ENCODE data around the gene EVX2. TPM values are rescaled to one million over a fixed set of nuclear protein-coding genes. Genes with fewer than 3 reads are reported as not detected.

The EVX2 gene
- total and polyA plus RNA-seq, 2 of the 13 experiments (the other 11 are each of a cell fraction or from before 2014, with no cell fraction given) = not detected

- TF ChIP-seq ZNF512B (CRISPR knock-in tag; IDR thresholded peaks at IDR 0.05; ENCODE audit: borderline replicate concordance) (peak; percentile 72; the same call in 1 of the 2 replicates), FOXP1 (IDR thresholded peaks at IDR 0.05) (no peak), FOXP1 (CRISPR knock-in tag; IDR thresholded peaks at IDR 0.05) (no peak), ZNF251 (CRISPR knock-in tag; IDR thresholded peaks at IDR 0.05) (no peak), MEIS1 (CRISPR knock-in tag; IDR thresholded peaks at IDR 0.05; ENCODE audit: borderline replicate concordance) (peak; percentile 33; the same call in 1 of the 2 replicates), ISL2 (CRISPR knock-in tag; IDR thresholded peaks at IDR 0.05) (peak; percentile 40; the same call in 1 of the 2 replicates), NFKB2 (CRISPR knock-in tag; IDR thresholded peaks at IDR 0.05; ENCODE audit: borderline replicate concordance) (peak; percentile 38; the same call in 1 of the 2 replicates), JUNB (CRISPR knock-in tag; IDR thresholded peaks at IDR 0.05; ENCODE audit: borderline replicate concordance) (no peak), ZHX1 (CRISPR knock-in tag; IDR thresholded peaks at IDR 0.05; ENCODE audit: low read depth) (no peak), ZBTB37 (CRISPR knock-in tag; IDR thresholded peaks at IDR 0.05) (no peak), ZNF207 (IDR thresholded peaks at IDR 0.05; ENCODE audit: borderline replicate concordance) (no peak), NR2F2 (IDR thresholded peaks at IDR 0.05; ENCODE audit: borderline replicate concordance, low read depth) (no peak), ZBTB10 (CRISPR knock-in tag; IDR thresholded peaks at IDR 0.05; ENCODE audit: borderline replicate concordance) (no peak), NONO (IDR thresholded peaks at IDR 0.05) (no peak), NONO (CRISPR knock-in tag; conservative IDR thresholded peaks at IDR 0.05) (no peak), ZNF761 (CRISPR knock-in tag; conservative IDR thresholded peaks at IDR 0.05) (no peak), GABPA (IDR thresholded peaks at IDR 0.05; ENCODE audit: low read depth, low read length) (no peak), GABPA (CRISPR knock-in tag; IDR thresholded peaks at IDR 0.05; ENCODE audit: low read depth) (no peak)
Measured at GRCh38 chr2:176096986-176097819, 13.4 kb upstream of the EVX2 start (continued).

Data from HepG2 (cell line).